Cardiac muscle cell (in vitro differentiated cells and primary cell): Measurements from ENCODE around the gene ATP6V0A1. TPM values are rescaled to one million over a fixed set of nuclear protein-coding genes. Genes with fewer than 3 reads are reported as not detected.
"Not testable (repeated sequence)": the region's sequence is repeated elsewhere in the genome, so short reads cannot be mapped to it uniquely, and the experiment has no call there.

ENCODE experiments used
- DNase-seq, 2 donors: peaks; one replicate each; pipeline versions ENCODE4 v3.0.0 to v3.0.0-alpha.2; 2010 to 2017; ENCODE audit warnings: low read depth in 1 of 2, low spot score in 1 of 2
- H3K27ac ChIP-seq: fragments of 200-600 bp; sonication (generic); 2 replicates; pipeline ENCODE4 v1.5.1; 2016
- H3K27me3 ChIP-seq: fragments of 200-600 bp; sonication (generic); 2 replicates; pipeline ENCODE4 v1.6.0; 2016; ENCODE audit warnings: control low read depth
- H3K36me3 ChIP-seq: fragments of 200-600 bp; sonication (generic); 2 replicates; pipeline ENCODE4 v1.5.1; 2016; ENCODE audit warnings: control low read depth
- H3K4me1 ChIP-seq: fragments of 200-600 bp; sonication (generic); 2 replicates; pipeline ENCODE4 v1.8.1; 2017; ENCODE audit warnings: low read depth, mild to moderate bottlenecking, mixed run types
- H3K4me3 ChIP-seq: fragments of 200-600 bp; sonication (generic); 2 replicates; pipeline ENCODE4 v1.5.1; 2016; ENCODE audit warnings: mild to moderate bottlenecking
- H3K9me3 ChIP-seq: fragments of 200-600 bp; sonication (generic); 2 replicates; pipeline ENCODE4 v1.5.1; 2017; ENCODE audit warnings: low read depth, mild to moderate bottlenecking, control low read depth
- polyA plus RNA-seq: library from polyadenylated mRNA; unstranded; fragments of >200 nt; fragmentation: Nextera tagmentation; extraction: Ambion mirVana; gene quantifications from 2 replicates; pipeline ENCODE4 v1.2.1, GENCODE V29; 2016
- total RNA-seq: library from RNA; depleted of rRNA; stranded (reverse); fragments of >200 nt; gene quantifications from 2 replicates; pipeline ENCODE4 v1.2.3, GENCODE V29; 2016
- TF ChIP-seq, protein P1 (sequence below): IDR thresholded peaks from 2 replicates; pipeline ENCODE4 v1.5.1; 2012; ENCODE audit warnings: low read depth, mild to moderate bottlenecking, low read length

Gene ATP6V0A1
- total and polyA plus RNA-seq, 2 experiments from 2014 or later, result 44.6 to 50.8 TPM

DNA sequence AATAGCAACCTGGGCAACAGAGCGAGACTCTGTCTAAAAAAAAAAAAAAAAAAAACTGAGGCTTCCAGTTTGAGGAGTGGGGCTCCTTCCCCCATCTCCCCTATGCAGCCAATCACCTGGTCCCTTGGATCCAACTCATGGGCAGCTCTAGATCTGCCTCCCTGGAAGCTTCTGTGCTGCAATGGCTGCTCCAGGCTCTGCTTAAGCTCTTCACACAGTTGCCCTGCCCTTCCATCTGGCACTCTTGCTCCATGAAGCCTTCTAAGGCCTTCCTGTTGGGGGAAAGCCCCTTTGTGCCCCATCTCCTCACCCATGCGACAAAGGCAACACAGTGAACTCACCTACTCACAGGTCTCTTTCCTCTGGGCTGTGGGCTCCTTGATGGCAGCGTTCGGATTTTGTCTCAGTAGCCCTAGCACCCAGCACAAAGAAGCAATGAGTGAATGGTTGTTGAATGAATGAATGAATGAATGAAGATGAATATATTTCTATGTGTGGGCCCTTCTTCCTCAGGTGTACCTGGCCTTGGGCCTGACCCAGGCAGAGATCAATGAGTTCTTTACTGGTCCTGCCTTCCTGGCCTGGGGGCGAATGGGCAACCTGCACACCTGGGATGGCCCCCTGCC, 79.3 kb downstream of the ATP6V0A1 start:
- TF ChIP-seq, protein P1, sequence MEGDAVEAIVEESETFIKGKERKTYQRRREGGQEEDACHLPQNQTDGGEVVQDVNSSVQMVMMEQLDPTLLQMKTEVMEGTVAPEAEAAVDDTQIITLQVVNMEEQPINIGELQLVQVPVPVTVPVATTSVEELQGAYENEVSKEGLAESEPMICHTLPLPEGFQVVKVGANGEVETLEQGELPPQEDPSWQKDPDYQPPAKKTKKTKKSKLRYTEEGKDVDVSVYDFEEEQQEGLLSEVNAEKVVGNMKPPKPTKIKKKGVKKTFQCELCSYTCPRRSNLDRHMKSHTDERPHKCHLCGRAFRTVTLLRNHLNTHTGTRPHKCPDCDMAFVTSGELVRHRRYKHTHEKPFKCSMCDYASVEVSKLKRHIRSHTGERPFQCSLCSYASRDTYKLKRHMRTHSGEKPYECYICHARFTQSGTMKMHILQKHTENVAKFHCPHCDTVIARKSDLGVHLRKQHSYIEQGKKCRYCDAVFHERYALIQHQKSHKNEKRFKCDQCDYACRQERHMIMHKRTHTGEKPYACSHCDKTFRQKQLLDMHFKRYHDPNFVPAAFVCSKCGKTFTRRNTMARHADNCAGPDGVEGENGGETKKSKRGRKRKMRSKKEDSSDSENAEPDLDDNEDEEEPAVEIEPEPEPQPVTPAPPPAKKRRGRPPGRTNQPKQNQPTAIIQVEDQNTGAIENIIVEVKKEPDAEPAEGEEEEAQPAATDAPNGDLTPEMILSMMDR, result no peak
- H3K4me1 ChIP-seq, result peaks cover 2% of the 10 kb centered on the region
- no peak overlapping the region for H3K4me3 ChIP-seq
- no peaks in the 10 kb centered on the region for H3K27me3 ChIP-seq
- no peaks in the 10 kb centered on the region for H3K36me3 ChIP-seq
- no peak overlapping the region for H3K27ac ChIP-seq
- no peaks in the 10 kb centered on the region for H3K9me3 ChIP-seq
- no peak for DNase-seq

DNA sequence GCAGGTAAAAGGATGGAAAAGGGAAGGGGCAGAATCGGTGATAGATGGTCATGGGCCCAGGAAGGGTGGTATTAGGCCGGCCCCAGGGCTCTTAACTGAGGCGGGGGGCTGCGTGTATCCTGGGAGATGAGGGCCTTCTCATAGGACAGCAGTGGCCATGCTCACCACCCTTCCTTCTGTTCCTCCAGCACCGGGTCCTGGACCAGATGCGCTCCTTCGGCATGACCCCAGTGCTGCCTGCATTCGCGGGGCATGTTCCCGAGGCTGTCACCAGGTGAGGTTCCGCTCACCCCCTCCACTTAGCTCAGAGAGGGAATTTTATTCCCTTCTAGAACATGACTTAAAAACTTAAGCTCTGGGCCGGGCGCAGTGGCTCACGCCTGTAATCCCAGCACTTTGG, 79.8 kb downstream of the ATP6V0A1 start:
- TF ChIP-seq, protein P1, result no peak
- peaks cover 2% of the 10 kb centered on the region for H3K36me3 ChIP-seq
- H3K4me3 ChIP-seq, result no peak overlapping the region
- H3K27ac ChIP-seq, result no peak overlapping the region
- no peaks in the 10 kb centered on the region for H3K27me3 ChIP-seq
- DNase-seq, result no peak
- peaks cover 2% of the 10 kb centered on the region for H3K4me1 ChIP-seq
- H3K9me3 ChIP-seq, result no peaks in the 10 kb centered on the region

GRCh38 chr17:42540558-42540957, 81.9 kb downstream of the ATP6V0A1 start:
- H3K27ac ChIP-seq, H3K36me3 ChIP-seq, DNase-seq, H3K4me3 ChIP-seq, H3K9me3 ChIP-seq, H3K27me3 ChIP-seq, H3K4me1 ChIP-seq: not testable (repeated sequence)

- TF ChIP-seq, protein P1, result no peak
- peaks cover 2% of the 10 kb centered on the region for H3K36me3 ChIP-seq
- no peak for DNase-seq
These were observed 82.6 kb downstream of the ATP6V0A1 start for GRCh38 chr17:42541041-42541833.

DNA sequence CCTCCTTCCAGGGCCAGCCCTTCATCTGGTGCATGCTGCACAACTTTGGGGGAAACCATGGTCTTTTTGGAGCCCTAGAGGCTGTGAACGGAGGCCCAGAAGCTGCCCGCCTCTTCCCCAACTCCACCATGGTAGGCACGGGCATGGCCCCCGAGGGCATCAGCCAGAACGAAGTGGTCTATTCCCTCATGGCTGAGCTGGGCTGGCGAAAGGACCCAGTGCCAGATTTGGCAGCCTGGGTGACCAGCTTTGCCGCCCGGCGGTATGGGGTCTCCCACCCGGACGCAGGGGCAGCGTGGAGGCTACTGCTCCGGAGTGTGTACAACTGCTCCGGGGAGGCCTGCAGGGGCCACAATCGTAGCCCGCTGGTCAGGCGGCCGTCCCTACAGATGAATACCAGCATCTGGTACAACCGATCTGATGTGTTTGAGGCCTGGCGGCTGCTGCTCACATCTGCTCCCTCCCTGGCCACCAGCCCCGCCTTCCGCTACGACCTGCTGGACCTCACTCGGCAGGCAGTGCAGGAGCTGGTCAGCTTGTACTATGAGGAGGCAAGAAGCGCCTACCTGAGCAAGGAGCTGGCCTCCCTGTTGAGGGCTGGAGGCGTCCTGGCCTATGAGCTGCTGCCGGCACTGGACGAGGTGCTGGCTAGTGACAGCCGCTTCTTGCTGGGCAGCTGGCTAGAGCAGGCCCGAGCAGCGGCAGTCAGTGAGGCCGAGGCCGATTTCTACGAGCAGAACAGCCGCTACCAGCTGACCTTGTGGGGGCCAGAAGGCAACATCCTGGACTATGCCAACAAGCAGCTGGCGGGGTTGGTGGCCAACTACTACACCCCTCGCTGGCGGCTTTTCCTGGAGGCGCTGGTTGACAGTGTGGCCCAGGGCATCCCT, 84.8 kb downstream of the ATP6V0A1 start:
- TF ChIP-seq, protein P1, result no peak
- Histone ChIP-seq H3K36me3 (peaks cover 2% of the 10 kb centered on the region), H3K4me1 (no peaks in the 10 kb centered on the region), H3K27me3 (no peaks in the 10 kb centered on the region), H3K9me3 (no peaks in the 10 kb centered on the region), H3K27ac (no peak overlapping the region), H3K4me3 (no peak overlapping the region)
- DNase-seq, result no peak

More at GRCh38 chr17:42541041-42541833, 82.6 kb downstream of the ATP6V0A1 start:
- H3K9me3 ChIP-seq, result no peaks in the 10 kb centered on the region
- H3K4me1 ChIP-seq, result no peaks in the 10 kb centered on the region
- H3K27ac ChIP-seq, result no peak overlapping the region
- no peak overlapping the region for H3K4me3 ChIP-seq
- no peaks in the 10 kb centered on the region for H3K27me3 ChIP-seq
